CD4-positive, alpha-beta memory T cell (primary cell): Measurements from ENCODE around the gene KRT2. TPM values are rescaled to one million over a fixed set of nuclear protein-coding genes. Genes with fewer than 3 reads are reported as not detected.
A peak's percentile ranks its signal among the peaks of the same experiment; 100 is the strongest.

Source experiments
- CTCF ChIA-PET: fragments of 350-600 bp; sonication (Branson Sonifier 250); formaldehyde crosslinking; loops from one replicate; lab custom pipeline; 2021; ENCODE audit warnings: inconsistent platforms; ENCODE audit not compliant: partially characterized antibody; lab: Charles Lee
- POLR2A ChIA-PET: fragments of 350-600 bp; sonication (Branson Sonifier 250); formaldehyde crosslinking; loops from one replicate; lab custom pipeline; 2021; ENCODE audit not compliant: partially characterized antibody; lab: Charles Lee
- DNase-seq, 5 donors: peaks; one replicate each; pipeline versions ENCODE4 v3.0.0 to v3.0.0-alpha.2; 2020 to 2022; ENCODE audit warnings: mixed read lengths in 1 of 5
- H3K27ac ChIP-seq: one replicate; pipeline ENCODE4 v1.7.0; 2013; ENCODE audit warnings: low read depth, low read length
- H3K27me3 ChIP-seq: 2 replicates; pipeline ENCODE4 v1.7.0; 2013; ENCODE audit warnings: mild to moderate bottlenecking, low read length, moderate library complexity; ENCODE audit not compliant: insufficient read depth
- H3K36me3 ChIP-seq: 2 replicates; pipeline ENCODE4 v1.7.0; 2013; ENCODE audit warnings: mild to moderate bottlenecking, low read length, moderate library complexity; ENCODE audit not compliant: insufficient read depth
- H3K4me1 ChIP-seq: 2 replicates; pipeline ENCODE4 v1.7.0; 2013; ENCODE audit warnings: mild to moderate bottlenecking, low read length, moderate library complexity; ENCODE audit not compliant: insufficient read depth
- H3K4me3 ChIP-seq, 2 donors: one replicate each; pipeline ENCODE4 v1.7.0; 2013; ENCODE audit warnings: low read length in 2 of 2, mild to moderate bottlenecking in 1 of 2
- H3K9me3 ChIP-seq, 2 donors: one replicate each; pipeline ENCODE4 v1.7.0; 2013; ENCODE audit warnings: low read length in 2 of 2, control low read depth in 1 of 2; ENCODE audit not compliant: control insufficient read depth in 1 of 2
- H3K27ac Mint-ChIP-seq, 7 donors: one replicate each; pipeline ENCODE4 v1.8.0; 2020 to 2021; ENCODE audit warnings: mixed read lengths in 7 of 7, mild to moderate bottlenecking in 6 of 7, inconsistent platforms in 3 of 7, moderate library complexity in 3 of 7
- H3K27me3 Mint-ChIP-seq, 2 donors: one replicate each; pipeline ENCODE4 v1.8.0; 2020 to 2021; ENCODE audit warnings: mixed read lengths in 2 of 2
- H3K36me3 Mint-ChIP-seq, 2 donors: one replicate each; pipeline ENCODE4 v1.8.0; 2020 to 2021; ENCODE audit warnings: mixed read lengths in 2 of 2, inconsistent platforms in 1 of 2, mild to moderate bottlenecking in 1 of 2
- H3K4me1 Mint-ChIP-seq, 4 donors: one replicate each; pipeline ENCODE4 v1.8.0; 2020 to 2021; ENCODE audit warnings: mixed read lengths in 4 of 4, mild to moderate bottlenecking in 1 of 4
- H3K4me3 Mint-ChIP-seq, 8 donors: one replicate each; pipeline ENCODE4 v1.8.0; 2020 to 2021; ENCODE audit warnings: mixed read lengths in 8 of 8, mild to moderate bottlenecking in 7 of 8, moderate library complexity in 6 of 8, inconsistent platforms in 3 of 8
- H3K9me3 Mint-ChIP-seq, 8 donors: one replicate each; pipeline ENCODE4 v1.8.0; 2020 to 2021; ENCODE audit warnings: mixed read lengths in 8 of 8, mild to moderate bottlenecking in 5 of 8, inconsistent platforms in 3 of 8, moderate library complexity in 1 of 8
- intact Hi-C: fragments of 100-400 bp; cut with micrococcal nuclease; formaldehyde crosslinking; loops from one replicate; pipeline ENCODE4 v1.15.1; 2023
- polyA plus RNA-seq, 2 donors: library from polyadenylated mRNA; unstranded; fragments of 300-500 nt; fragmentation: Illumina TruSeq; gene quantifications; one replicate each; pipeline ENCODE4 v1.2.3, GENCODE V29; 2021
- total RNA-seq, 2 experiments: library from RNA; stranded (reverse); gene quantifications; one replicate each; pipeline ENCODE4 v1.2.3, GENCODE V29; 2021

KRT2 gene
- total and polyA plus RNA-seq, 4 experiments from 2014 or later: 0.08 to 0.39 (median 0.21) TPM

DNA sequence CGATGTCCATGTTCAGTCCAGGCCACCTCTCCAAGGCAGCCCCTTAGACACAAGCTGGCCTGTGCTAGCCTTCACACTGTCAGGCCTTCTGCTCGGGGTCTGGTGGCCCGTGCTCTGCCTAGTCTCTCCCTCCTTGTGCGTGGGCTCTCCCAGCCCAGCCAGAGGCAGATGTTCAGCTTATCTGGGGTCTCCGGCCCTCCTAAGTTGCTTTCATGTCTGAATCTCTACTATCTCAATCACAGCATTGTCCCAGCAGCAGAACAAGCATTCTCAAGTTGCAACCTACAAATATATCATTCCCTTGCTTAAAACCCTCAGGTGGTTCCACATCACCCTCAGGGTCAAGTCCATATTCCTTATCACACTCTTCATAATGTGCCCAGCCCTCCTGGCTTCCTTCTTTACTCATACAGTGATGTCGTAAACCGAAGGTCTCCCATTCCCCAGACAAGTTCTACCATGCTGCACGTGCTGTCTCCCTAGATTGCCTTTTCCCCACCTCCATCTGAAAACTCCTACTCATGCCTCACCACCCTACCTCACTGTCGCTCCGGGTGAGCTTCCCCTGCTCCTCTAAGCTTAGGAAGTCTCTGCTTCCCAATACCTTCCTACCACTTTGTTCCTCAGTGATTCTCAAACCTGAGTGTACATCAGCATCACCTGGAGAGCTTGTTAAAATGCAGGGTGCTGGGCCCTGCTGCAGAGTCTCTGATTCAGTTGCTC is 35.2 kb downstream of the KRT2 start:
- ChIA-PET CTCF (interaction anchor here (0.6 to 1.4 kb wide), 2 partner anchors 18 to 254 kb away, joined by 3 to 4 read pairs; no protein-coding TSS in a partner anchor), POLR2A (interaction anchor here (2.0 kb wide), 1 partner anchor 17 kb away, joined by 4 read pairs; no protein-coding TSS in a partner anchor)
- Mint-ChIP-seq H3K4me1 (peaks cover 11 to 60% (median 35%) of the 10 kb centered on the region in 4 donors), H3K27me3 (peaks cover 2 to 8% of the 10 kb centered on the region in 2 donors), H3K27ac (peak overlapping the region in 6 of 7 donors; percentile 51 to 92 (median 67)), H3K4me3 (peak overlapping the region in 3 of 8 donors; percentile 7 to 54 (median 30)), H3K36me3 (no peaks in the 10 kb centered on the region), H3K9me3 (peaks cover 0 to 1% (median 0%) of the 10 kb centered on the region in 8 donors)
- Histone ChIP-seq H3K36me3 (no peaks in the 10 kb centered on the region), H3K9me3 (no peaks in the 10 kb centered on the region), H3K4me3 (no peak overlapping the region), H3K27ac (no peak overlapping the region), H3K4me1 (peaks cover 39% of the 10 kb centered on the region), H3K27me3 (no peaks in the 10 kb centered on the region)
- DNase-seq: no peak
- intact Hi-C loops: no loop called here

DNA sequence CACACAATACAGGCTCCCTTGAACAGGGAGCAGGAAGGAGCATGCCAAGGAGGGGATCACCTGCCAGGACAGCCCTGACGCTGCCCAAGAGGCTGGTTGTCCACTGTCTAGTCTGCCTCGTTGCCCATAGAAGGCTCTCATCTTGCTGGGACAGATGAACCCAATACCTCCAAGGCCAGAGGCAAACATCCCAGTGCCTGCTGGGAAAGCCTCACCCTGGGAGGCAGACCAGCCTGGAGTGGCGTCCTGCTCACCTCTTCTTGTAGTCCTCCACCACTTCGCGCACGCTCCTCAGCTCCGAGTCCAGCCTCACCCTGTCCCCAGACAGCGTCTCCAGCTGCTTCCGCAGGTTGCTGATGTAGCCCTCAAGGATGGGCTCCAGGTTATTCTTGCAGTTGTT is 36.1 kb downstream of the KRT2 start:
- peaks cover 48% of the 10 kb centered on the region for H3K4me1 ChIP-seq
- H3K9me3 ChIP-seq: no peaks in the 10 kb centered on the region
- intact Hi-C loops: no loop called here
- Mint-ChIP-seq H3K4me1 (peaks cover 15 to 68% (median 41%) of the 10 kb centered on the region in 4 donors), H3K4me3 (peak overlapping the region in 5 of 8 donors; percentile 32 to 62 (median 52)), H3K36me3 (no peaks in the 10 kb centered on the region), H3K27ac (peak overlapping the region; percentile 54 to 96 (median 87)), H3K27me3 (peaks cover 2 to 11% of the 10 kb centered on the region in 2 donors), H3K9me3 (peaks cover 0 to 1% (median 0%) of the 10 kb centered on the region in 8 donors)
- H3K27ac ChIP-seq: no peak overlapping the region
- DNase-seq: no peak
- ChIA-PET CTCF (interaction anchor here (6.7 kb wide), 1 partner anchor 30 kb away, joined by 61 read pairs; no protein-coding TSS in a partner anchor), POLR2A (interaction anchor here (1.5 to 2.0 kb wide), 3 partner anchors 18 to 30 kb away, joined by 3 to 8 read pairs (median 4); no protein-coding TSS in a partner anchor)
- no peaks in the 10 kb centered on the region for H3K36me3 ChIP-seq
- no peaks in the 10 kb centered on the region for H3K27me3 ChIP-seq
- no peak overlapping the region for H3K4me3 ChIP-seq

- ChIA-PET POLR2A (interaction anchor here (1.5 to 1.6 kb wide), 2 partner anchors 28 to 30 kb away, joined by 3 to 8 read pairs; no protein-coding TSS in a partner anchor), CTCF (interaction anchor here (6.7 kb wide), 1 partner anchor 29 kb away, joined by 61 read pairs; no protein-coding TSS in a partner anchor)
- H3K4me1 ChIP-seq: peaks cover 53% of the 10 kb centered on the region
- Mint-ChIP-seq H3K9me3 (no peaks in the 10 kb centered on the region), H3K4me3 (peak overlapping the region in 7 of 8 donors; percentile 2 to 56 (median 21)), H3K36me3 (no peaks in the 10 kb centered on the region), H3K27ac (peak overlapping the region; percentile 49 to 96 (median 83)), H3K4me1 (peaks cover 15 to 70% (median 44%) of the 10 kb centered on the region in 4 donors), H3K27me3 (peaks cover 2 to 11% of the 10 kb centered on the region in 2 donors)
- H3K9me3 ChIP-seq: no peaks in the 10 kb centered on the region
- no peak overlapping the region for H3K4me3 ChIP-seq
- H3K27ac ChIP-seq: no peak overlapping the region
- intact Hi-C loops: no loop called here
- no peaks in the 10 kb centered on the region for H3K36me3 ChIP-seq
- peak in 2 of 5 donors; percentile 12 to 26 for DNase-seq
- no peaks in the 10 kb centered on the region for H3K27me3 ChIP-seq
These were observed 36.7 kb downstream of the KRT2 start for GRCh38 chr12:52615208-52615868.

DNA sequence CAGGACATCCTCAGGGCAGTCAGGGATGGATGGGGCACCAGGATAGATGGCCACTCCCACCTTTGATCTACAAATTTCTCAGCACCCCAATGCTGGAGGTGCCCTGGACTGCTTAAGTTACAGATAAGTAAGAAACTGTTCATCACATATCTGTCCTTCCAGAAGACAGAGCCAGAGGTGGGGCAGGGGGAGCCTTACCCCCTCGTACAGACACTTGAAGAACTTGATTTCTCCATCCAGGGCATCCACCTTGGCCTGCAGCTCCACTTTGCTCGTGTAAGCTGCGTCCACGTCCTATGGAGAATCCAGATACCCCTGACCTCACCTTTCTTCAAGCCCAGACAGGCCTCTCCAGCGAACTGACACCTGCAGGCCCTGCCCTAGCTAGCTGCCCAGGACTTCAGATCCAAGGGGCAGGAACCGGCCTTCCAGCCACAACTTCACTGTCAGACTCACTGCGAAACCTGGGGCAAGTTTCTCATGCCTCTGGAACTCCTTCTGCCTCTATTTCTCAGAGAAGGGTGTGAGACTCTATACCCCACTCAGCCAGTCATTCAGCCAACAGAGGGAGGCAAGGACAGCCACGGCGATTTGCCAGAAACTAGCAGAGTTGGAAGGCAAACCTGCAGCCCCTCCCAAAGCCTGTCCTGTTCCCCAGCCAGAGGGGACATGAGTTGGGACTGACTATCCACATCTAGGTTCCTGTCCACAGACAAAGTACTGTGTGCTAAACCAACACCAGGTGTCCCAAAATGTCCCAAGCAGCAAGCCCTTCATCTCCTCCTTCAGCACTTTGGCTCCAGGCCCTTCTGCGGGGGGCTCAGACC is 37.4 kb downstream of the KRT2 start:
- CTCF ChIA-PET: interaction anchor here (6.7 kb wide), 1 partner anchor 29 kb away, joined by 61 read pairs; no protein-coding TSS in a partner anchor
- no peaks in the 10 kb centered on the region for H3K9me3 ChIP-seq
- H3K4me1 Mint-ChIP-seq: peaks cover 19 to 77% (median 49%) of the 10 kb centered on the region in 4 donors

GRCh38 chr12:52613384-52614030 is 38.5 kb downstream of the KRT2 start:
- Mint-ChIP-seq H3K36me3 (no peaks in the 10 kb centered on the region), H3K27me3 (peaks cover 2 to 9% of the 10 kb centered on the region in 2 donors), H3K27ac (peak overlapping the region in 6 of 7 donors; percentile 74 to 92 (median 88)), H3K9me3 (no peaks in the 10 kb centered on the region), H3K4me1 (peaks cover 21 to 88% (median 59%) of the 10 kb centered on the region in 4 donors), H3K4me3 (peak overlapping the region in 1 of 8 donors; percentile 20)
- ChIA-PET POLR2A (interaction anchor here (1.1 kb wide), 1 partner anchor 17 kb away, joined by 3 read pairs; no protein-coding TSS in a partner anchor), CTCF (interaction anchor here (6.7 kb wide), 1 partner anchor 28 kb away, joined by 61 read pairs; no protein-coding TSS in a partner anchor)
- Histone ChIP-seq H3K4me1 (peaks cover 70% of the 10 kb centered on the region), H3K9me3 (no peaks in the 10 kb centered on the region), H3K27me3 (no peaks in the 10 kb centered on the region), H3K36me3 (no peaks in the 10 kb centered on the region), H3K27ac (no peak overlapping the region), H3K4me3 (no peak overlapping the region)
- intact Hi-C loops: no loop called here
- DNase-seq: no peak

More for the DNA sequence above, 37.4 kb downstream of the KRT2 start:
- Mint-ChIP-seq H3K36me3 (no peaks in the 10 kb centered on the region), H3K27me3 (peaks cover 4 to 11% of the 10 kb centered on the region in 2 donors), H3K4me3 (peak overlapping the region in 6 of 8 donors; percentile 4 to 56 (median 34)), H3K27ac (peak overlapping the region; percentile 42 to 96 (median 80)), H3K9me3 (no peaks in the 10 kb centered on the region)
- Histone ChIP-seq H3K27me3 (no peaks in the 10 kb centered on the region), H3K36me3 (no peaks in the 10 kb centered on the region), H3K27ac (no peak overlapping the region), H3K4me3 (no peak overlapping the region), H3K4me1 (peaks cover 59% of the 10 kb centered on the region)
- intact Hi-C loops: no loop called here
- no peak for DNase-seq
- POLR2A ChIA-PET: interaction anchor here (1.5 to 1.6 kb wide), 2 partner anchors 28 to 31 kb away, joined by 3 to 8 read pairs; no protein-coding TSS in a partner anchor
